GM12873 (cell line): ENCODE data around the gene ST6GALNAC3.

ENCODE experiments used
- CTCF ChIP-seq: IDR thresholded peaks from 2 replicates; pipeline ENCODE4 v1.5.1; 2012; ENCODE audit warnings: low read depth, mild to moderate bottlenecking, moderate library complexity, low read length, control low read depth; ENCODE audit not compliant: insufficient read depth; ENCODE audit errors: missing control alignments

Gene ST6GALNAC3

GRCh38 chr1:76109901-76110560, 35.5 kb downstream of the ST6GALNAC3 start:
- no peak for TF ChIP-seq CTCF

GRCh38 chr1:76110666-76111065, 36.1 kb downstream of the ST6GALNAC3 start:
- no peak for TF ChIP-seq CTCF

GRCh38 chr1:76113446-76113845, 38.9 kb downstream of the ST6GALNAC3 start:
- TF ChIP-seq CTCF, result no peak

GRCh38 chr1:76115171-76115570, 40.6 kb downstream of the ST6GALNAC3 start:
- TF ChIP-seq CTCF, result no peak

- no peak for TF ChIP-seq CTCF
Measured at GRCh38 chr1:76121850-76122249, 47.3 kb downstream of the ST6GALNAC3 start.

GRCh38 chr1:76122271-76122670, 47.7 kb downstream of the ST6GALNAC3 start:
- no peak for TF ChIP-seq CTCF

GRCh38 chr1:76124196-76124595, 49.6 kb downstream of the ST6GALNAC3 start:
- no peak for TF ChIP-seq CTCF
